Measurements from ENCODE around the gene AMBP. TPM values are rescaled to one million over a fixed set of nuclear protein-coding genes. Genes with fewer than 3 reads are reported as not detected.

Gene AMBP
- total and polyA plus RNA-seq, 10 donors = 0.09 to 1.6 (median 0.12) TPM; not detected in 7

DNA sequence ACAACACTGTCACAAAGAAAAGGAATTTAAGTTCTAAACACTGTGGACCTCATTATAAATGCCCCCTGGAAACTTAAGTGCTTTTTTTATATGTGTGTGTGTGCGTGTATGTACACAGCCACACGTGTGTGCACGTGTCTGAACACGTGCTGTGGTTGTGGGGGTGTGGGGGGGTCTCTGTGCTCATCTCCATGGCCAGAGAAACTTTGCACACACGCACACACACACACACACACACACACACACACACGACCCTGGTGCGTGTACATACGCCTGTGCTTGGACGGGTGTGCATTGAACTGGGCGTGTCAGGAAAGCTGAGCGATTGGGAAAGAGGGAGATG, 27.9 kb downstream of the AMBP start:
- WGBS, 5 donors = 80 to 91% (median 84%) methylated on average over 11 of the region's 11 CpGs
- H3K27ac ChIP-seq = no peak overlapping the region
- no peaks in the 10 kb centered on the region for H3K4me1 ChIP-seq
- no peak overlapping the region for H3K4me3 ChIP-seq
- H3K27me3 ChIP-seq (replicated peaks in 1 of 7) = no peaks in the 10 kb centered on the region
- H3K36me3 ChIP-seq = peaks cover 0 to 61% (median 23%) of the 10 kb centered on the region in 6 donors
- peak; percentile 22 for DNase-seq
- TF ChIP-seq POLR2A (IDR thresholded peaks at IDR 0.05) (no peak), POLR2AphosphoS5 (IDR thresholded peaks at IDR 0.05) (no peak)
- TF ChIP-seq, protein P1, sequence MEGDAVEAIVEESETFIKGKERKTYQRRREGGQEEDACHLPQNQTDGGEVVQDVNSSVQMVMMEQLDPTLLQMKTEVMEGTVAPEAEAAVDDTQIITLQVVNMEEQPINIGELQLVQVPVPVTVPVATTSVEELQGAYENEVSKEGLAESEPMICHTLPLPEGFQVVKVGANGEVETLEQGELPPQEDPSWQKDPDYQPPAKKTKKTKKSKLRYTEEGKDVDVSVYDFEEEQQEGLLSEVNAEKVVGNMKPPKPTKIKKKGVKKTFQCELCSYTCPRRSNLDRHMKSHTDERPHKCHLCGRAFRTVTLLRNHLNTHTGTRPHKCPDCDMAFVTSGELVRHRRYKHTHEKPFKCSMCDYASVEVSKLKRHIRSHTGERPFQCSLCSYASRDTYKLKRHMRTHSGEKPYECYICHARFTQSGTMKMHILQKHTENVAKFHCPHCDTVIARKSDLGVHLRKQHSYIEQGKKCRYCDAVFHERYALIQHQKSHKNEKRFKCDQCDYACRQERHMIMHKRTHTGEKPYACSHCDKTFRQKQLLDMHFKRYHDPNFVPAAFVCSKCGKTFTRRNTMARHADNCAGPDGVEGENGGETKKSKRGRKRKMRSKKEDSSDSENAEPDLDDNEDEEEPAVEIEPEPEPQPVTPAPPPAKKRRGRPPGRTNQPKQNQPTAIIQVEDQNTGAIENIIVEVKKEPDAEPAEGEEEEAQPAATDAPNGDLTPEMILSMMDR (IDR thresholded peaks at IDR 0.05 in 8 of 11, conservative IDR thresholded peaks at IDR 0.05 in 3 of 11) = no peak
- intact Hi-C loops (cut with DNase I; ENCODE audit: low total_unique reads) = no loop called here
- H3K9me3 ChIP-seq = no peaks in the 10 kb centered on the region

DNA sequence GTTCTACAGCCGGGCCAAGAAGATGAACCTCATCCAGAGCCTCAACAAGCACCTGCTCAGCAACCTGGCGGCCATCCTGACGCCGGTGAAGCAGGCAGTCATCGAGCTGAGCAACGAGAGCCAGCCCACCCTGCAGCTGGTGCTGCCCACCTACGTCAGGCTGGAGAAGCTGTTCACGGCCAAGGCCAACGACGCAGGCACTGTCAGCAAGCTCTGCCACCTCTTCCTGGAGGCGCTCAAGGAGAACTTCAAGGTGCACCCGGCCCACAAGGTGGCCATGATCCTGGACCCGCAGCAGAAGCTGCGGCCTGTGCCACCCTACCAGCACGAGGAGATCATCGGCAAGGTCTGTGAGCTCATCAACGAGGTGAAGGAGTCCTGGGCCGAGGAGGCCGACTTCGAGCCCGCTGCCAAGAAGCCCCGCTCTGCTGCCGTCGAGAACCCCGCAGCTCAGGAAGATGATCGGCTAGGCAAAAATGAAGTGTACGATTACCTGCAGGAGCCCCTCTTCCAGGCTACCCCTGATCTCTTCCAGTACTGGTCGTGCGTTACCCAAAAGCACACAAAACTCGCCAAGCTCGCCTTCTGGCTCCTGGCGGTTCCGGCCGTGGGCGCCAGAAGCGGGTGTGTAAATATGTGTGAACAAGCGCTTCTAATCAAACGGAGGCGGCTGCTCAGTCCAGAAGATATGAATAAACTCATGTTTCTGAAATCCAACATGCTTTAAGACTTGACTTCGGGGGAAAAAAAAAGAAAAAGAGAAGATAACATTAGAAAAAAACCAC, 28.5 kb downstream of the AMBP start:
- TF ChIP-seq POLR2A (IDR thresholded peaks at IDR 0.05) (no peak), POLR2AphosphoS5 (IDR thresholded peaks at IDR 0.05) (peak in 1 of 3 donors; percentile 2)

DNA sequence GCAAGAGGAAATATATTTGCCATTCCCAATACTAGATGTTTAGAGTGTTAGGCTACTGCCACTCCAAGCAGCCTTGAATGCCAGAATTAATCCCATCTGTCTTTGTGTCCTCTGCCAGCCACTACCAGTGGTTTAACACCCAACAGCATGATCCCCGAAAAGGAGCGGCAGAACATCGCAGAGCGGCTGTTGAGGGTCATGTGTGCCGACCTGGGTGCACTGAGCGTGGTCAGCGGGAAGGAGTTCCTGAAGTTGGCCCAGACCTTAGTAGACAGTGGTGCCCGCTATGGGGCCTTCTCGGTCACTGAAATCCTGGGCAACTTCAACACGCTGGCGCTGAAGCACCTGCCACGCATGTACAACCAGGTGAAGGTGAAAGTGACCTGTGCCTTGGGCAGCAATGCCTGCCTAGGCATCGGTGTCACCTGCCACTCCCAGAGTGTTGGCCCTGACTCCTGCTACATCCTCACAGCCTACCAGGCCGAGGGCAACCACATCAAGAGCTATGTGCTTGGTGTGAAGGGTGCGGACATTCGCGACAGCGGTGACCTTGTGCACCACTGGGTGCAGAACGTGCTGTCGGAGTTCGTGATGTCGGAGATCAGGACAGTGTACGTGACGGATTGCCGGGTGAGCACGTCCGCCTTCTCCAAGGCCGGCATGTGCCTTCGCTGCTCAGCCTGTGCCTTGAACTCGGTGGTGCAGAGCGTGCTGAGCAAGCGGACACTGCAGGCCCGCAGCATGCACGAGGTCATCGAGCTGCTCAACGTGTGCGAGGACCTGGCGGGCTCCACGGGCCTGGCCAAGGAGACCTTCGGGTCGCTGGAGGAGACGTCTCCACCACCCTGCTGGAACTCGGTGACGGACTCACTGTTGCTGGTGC, 29.3 kb downstream of the AMBP start:
- peak; percentile 66 for DNase-seq
- Histone ChIP-seq H3K27ac (no peak overlapping the region), H3K4me1 (no peaks in the 10 kb centered on the region), H3K27me3 (replicated peaks in 1 of 7) (no peaks in the 10 kb centered on the region), H3K9me3 (no peaks in the 10 kb centered on the region), H3K36me3 (peaks cover 0 to 56% (median 23%) of the 10 kb centered on the region in 6 donors), H3K4me3 (no peak overlapping the region)
- intact Hi-C loops (cut with DNase I; ENCODE audit: low total_unique reads) = no loop called here
- 95 to 98% (median 95%) methylated on average over 24 to 44 of the region's 44 CpGs for WGBS, 5 donors
- TF ChIP-seq POLR2A (IDR thresholded peaks at IDR 0.05) (no peak), POLR2AphosphoS5 (IDR thresholded peaks at IDR 0.05) (peak in 1 of 3 donors; percentile 9)
- TF ChIP-seq, protein P1 (IDR thresholded peaks at IDR 0.05 in 8 of 11, conservative IDR thresholded peaks at IDR 0.05 in 3 of 11) = no peak

More for the DNA sequence above, 28.5 kb downstream of the AMBP start:
- 92 to 96% (median 95%) methylated on average over 31 to 40 of the region's 40 CpGs for WGBS, 5 donors
- H3K4me3 ChIP-seq = no peak overlapping the region
- no peaks in the 10 kb centered on the region for H3K27me3 ChIP-seq (replicated peaks in 1 of 7)
- DNase-seq = peak; percentile 47
- H3K4me1 ChIP-seq = no peaks in the 10 kb centered on the region
- peaks cover 0 to 58% (median 23%) of the 10 kb centered on the region in 6 donors for H3K36me3 ChIP-seq
- no peak overlapping the region for H3K27ac ChIP-seq
- intact Hi-C loops (cut with DNase I; ENCODE audit: low total_unique reads) = no loop called here
- H3K9me3 ChIP-seq = no peaks in the 10 kb centered on the region

DNA sequence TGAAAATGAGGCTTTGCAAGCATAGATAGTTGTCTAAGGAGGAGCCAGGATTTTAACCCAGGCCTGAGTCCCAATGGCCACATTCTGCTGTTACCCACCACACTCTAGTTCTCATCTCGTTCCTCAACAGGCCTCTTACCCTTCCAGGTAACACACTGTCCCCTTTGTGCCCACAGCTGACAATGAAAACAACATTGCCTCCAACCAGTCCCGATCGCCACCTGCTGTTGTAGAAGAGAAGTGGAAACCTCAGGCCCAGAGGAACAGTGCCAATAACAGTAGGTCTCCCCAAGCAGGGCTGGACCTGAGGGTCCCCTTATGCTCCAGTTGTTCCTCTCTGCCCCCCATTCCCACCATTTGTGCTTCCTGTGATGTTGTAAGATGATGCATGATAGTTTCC, 30.4 kb downstream of the AMBP start:
- H3K27me3 ChIP-seq (replicated peaks in 1 of 7) = no peaks in the 10 kb centered on the region
- H3K36me3 ChIP-seq = peaks cover 0 to 54% (median 23%) of the 10 kb centered on the region in 6 donors
- no peak for DNase-seq
- intact Hi-C loops (cut with DNase I; ENCODE audit: low total_unique reads) = no loop called here
- WGBS, 5 donors = 61 to 87% (median 79%) methylated on average over 3 of the region's 3 CpGs
- no peaks in the 10 kb centered on the region for H3K4me1 ChIP-seq
- no peak overlapping the region for H3K4me3 ChIP-seq
- no peaks in the 10 kb centered on the region for H3K9me3 ChIP-seq
- H3K27ac ChIP-seq = no peak overlapping the region
- TF ChIP-seq, protein P1 (IDR thresholded peaks at IDR 0.05 in 8 of 11, conservative IDR thresholded peaks at IDR 0.05 in 3 of 11) = peak in 1 of 11 experiments; percentile 10
- no peak for TF ChIP-seq POLR2A (IDR thresholded peaks at IDR 0.05)
- TF ChIP-seq POLR2AphosphoS5 (IDR thresholded peaks at IDR 0.05) = no peak

All from spleen (tissue), 11 donors.